GM12864 (cell line): ENCODE results near the gene RETREG1.

ENCODE experiments used
- DNase-seq: peaks from one replicate; pipeline ENCODE4 v3.0.0-alpha.2; 2011; ENCODE audit warnings: low read depth
- H3K4me3 ChIP-seq: 2 replicates; pipeline ENCODE4 v1.5.1; 2011; ENCODE audit warnings: mild to moderate bottlenecking, low read depth, low read length, control low read depth
- CTCF ChIP-seq: IDR thresholded peaks from 2 replicates; pipeline ENCODE4 v1.5.1; 2011; ENCODE audit warnings: low read depth, mild to moderate bottlenecking, moderate library complexity, low read length, control low read depth, inconsistent platforms; ENCODE audit errors: missing control alignments

The RETREG1 gene

GRCh38 chr5:16595881-16596580, 20.8 kb downstream of the RETREG1 start:
- DNase-seq, result no peak
- H3K4me3 ChIP-seq, result no peak overlapping the region
- no peak for TF ChIP-seq CTCF

DNA sequence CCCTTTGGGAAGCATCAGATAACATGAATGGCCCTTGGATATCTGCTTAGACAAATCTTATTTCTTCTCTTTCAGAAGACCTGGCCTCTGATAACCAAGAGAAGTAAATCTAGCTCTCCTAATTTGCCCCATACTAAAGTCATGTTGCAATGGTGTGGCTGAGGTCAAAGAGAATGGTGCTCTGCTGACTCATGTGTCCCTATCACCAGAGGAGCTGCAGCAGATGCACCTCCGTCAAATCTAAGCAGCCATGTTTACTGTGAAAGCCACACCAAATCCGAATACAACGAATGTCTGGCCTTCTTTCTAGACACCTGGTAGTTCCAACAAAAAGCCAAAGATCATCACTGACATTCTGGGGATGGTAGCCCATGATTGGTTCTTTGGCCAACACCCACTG, 23.2 kb downstream of the RETREG1 start:
- TF ChIP-seq CTCF, result no peak
- H3K4me3 ChIP-seq, result no peak overlapping the region
- no peak for DNase-seq

GRCh38 chr5:16593013-16593412, 23.8 kb downstream of the RETREG1 start:
- no peak overlapping the region for H3K4me3 ChIP-seq
- no peak for DNase-seq
- no peak for TF ChIP-seq CTCF

- H3K4me3 ChIP-seq, result no peak overlapping the region
- no peak for DNase-seq
- no peak for TF ChIP-seq CTCF
Measured at GRCh38 chr5:16592255-16592654, 24.5 kb downstream of the RETREG1 start.

- no peak overlapping the region for H3K4me3 ChIP-seq
- TF ChIP-seq CTCF, result no peak
- DNase-seq, result no peak
Measured at GRCh38 chr5:16590685-16591084, 26.1 kb downstream of the RETREG1 start.

GRCh38 chr5:16589658-16590057, 27.1 kb downstream of the RETREG1 start:
- DNase-seq, result no peak
- TF ChIP-seq CTCF, result no peak
- no peak overlapping the region for H3K4me3 ChIP-seq

DNA sequence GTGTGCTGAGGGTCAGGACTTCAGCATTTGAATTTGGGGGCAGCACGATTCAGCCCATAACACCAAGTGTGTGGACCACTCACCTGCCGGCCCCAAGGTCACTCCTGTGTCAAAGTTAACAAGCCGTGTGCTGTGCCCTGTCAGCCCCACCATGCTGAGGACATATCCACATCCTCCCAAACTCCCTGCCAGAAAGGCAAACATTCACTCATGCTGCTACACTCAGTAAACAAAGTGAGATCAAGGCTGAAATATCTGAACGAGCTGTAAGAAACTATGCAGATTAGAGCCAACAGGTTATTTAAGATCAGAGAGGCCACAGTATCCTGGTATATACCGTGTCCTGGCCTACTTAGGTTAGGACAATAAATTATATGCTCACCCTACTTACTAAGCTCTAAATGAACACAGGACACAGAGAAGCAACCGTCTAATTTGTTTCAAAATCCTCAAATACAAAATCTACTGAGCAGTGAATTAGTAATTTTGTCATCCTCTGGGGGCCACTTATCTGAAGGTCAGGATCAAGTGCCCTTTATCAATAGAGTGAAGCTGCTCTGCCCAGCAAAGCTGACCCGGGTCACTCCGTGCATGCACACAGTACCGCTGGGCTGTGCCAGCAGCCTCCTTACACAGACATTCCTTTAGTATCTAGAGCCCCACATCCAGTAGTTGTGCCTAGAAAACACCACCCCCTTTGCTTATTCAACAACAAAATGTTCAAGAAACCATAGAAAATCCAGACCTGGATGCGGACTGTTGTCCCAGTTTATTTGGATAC, 28.2 kb downstream of the RETREG1 start:
- TF ChIP-seq CTCF, result no peak
- no peak for DNase-seq
- H3K4me3 ChIP-seq, result no peak overlapping the region
